GM23338 (cell line): ENCODE results near the gene ATF2. TPM values are rescaled to one million over a fixed set of nuclear protein-coding genes. Genes with fewer than 3 reads are reported as not detected.

Source experiments
- ATAC-seq: fragments of 200-7000 bp; cut with Tn5 transposase; 3 replicates; pipeline ENCODE4 v1.9.1; 2020
- DNase-seq: peaks from one replicate; pipeline ENCODE4 v3.0.0-alpha.2; 2015; ENCODE audit warnings: low spot score
- H2AFZ ChIP-seq: fragments of 200-600 bp; sonication (generic); 2 replicates; pipeline ENCODE4 v1.8.0; 2016; ENCODE audit warnings: antibody characterized with exemption, mild to moderate bottlenecking, moderate library complexity
- H3F3A ChIP-seq: fragments of 200-600 bp; sonication (generic); replicated peaks from 2 replicates; pipeline ENCODE4 v1.8.0; 2017; ENCODE audit warnings: antibody characterized with exemption, mixed run types, low read depth
- H3K27ac ChIP-seq: fragments of 200-600 bp; sonication (generic); 2 replicates; pipeline ENCODE4 v1.6.1; 2016; ENCODE audit warnings: low read depth
- H3K27me3 ChIP-seq: fragments of 200-600 bp; sonication (generic); 2 replicates; pipeline ENCODE4 v1.8.0; 2016; ENCODE audit warnings: mild to moderate bottlenecking, mixed run types, moderate library complexity; ENCODE audit not compliant: insufficient read depth
- H3K36me3 ChIP-seq: fragments of 200-600 bp; sonication (generic); 2 replicates; pipeline ENCODE4 v1.8.0; 2016; ENCODE audit warnings: mild to moderate bottlenecking; ENCODE audit not compliant: insufficient read depth
- H3K4me1 ChIP-seq: fragments of 200-600 bp; sonication (generic); 2 replicates; pipeline ENCODE4 v1.8.0; 2016; ENCODE audit warnings: mild to moderate bottlenecking, moderate library complexity; ENCODE audit not compliant: insufficient read depth
- H3K4me2 ChIP-seq: fragments of 200-600 bp; sonication (generic); 2 replicates; pipeline ENCODE4 v1.7.1; 2017; ENCODE audit warnings: mixed run types
- H3K4me3 ChIP-seq: fragments of 200-600 bp; sonication (generic); 2 replicates; pipeline ENCODE4 v1.6.1; 2016; ENCODE audit warnings: mixed run types
- H3K79me2 ChIP-seq: fragments of 200-600 bp; sonication (generic); replicated peaks from 2 replicates; pipeline ENCODE4 v1.8.0; 2017; ENCODE audit warnings: mild to moderate bottlenecking; ENCODE audit not compliant: insufficient read depth
- H3K9me2 ChIP-seq: fragments of 200-600 bp; sonication (generic); 2 replicates; pipeline ENCODE4 v1.8.0; 2017; ENCODE audit not compliant: insufficient read depth
- H4K20me1 ChIP-seq: fragments of 200-600 bp; sonication (generic); replicated peaks from 2 replicates; pipeline ENCODE4 v1.8.0; 2017; ENCODE audit warnings: mild to moderate bottlenecking; ENCODE audit not compliant: insufficient read depth
- H3K27ac Mint-ChIP-seq: 2 replicates; pipeline ENCODE4 v1.8.0; 2020; ENCODE audit warnings: inconsistent platforms, mild to moderate bottlenecking, moderate library complexity, mixed read lengths
- H3K27me3 Mint-ChIP-seq: 3 replicates; pipeline ENCODE4 v1.8.0; 2022; ENCODE audit warnings: low read depth, mild to moderate bottlenecking, moderate library complexity, mixed read lengths, inconsistent platforms; ENCODE audit not compliant: insufficient read depth, poor library complexity
- H3K36me3 Mint-ChIP-seq: 3 replicates; pipeline ENCODE4 v1.8.0; 2021; ENCODE audit warnings: low read depth, mild to moderate bottlenecking, inconsistent platforms, moderate library complexity, mixed read lengths
- H3K4me1 Mint-ChIP-seq: 3 replicates; pipeline ENCODE4 v1.8.0; 2020; ENCODE audit warnings: mild to moderate bottlenecking, inconsistent platforms, mixed read lengths
- H3K4me3 Mint-ChIP-seq: 3 replicates; pipeline ENCODE4 v1.8.0; 2021; ENCODE audit warnings: moderate library complexity, mild to moderate bottlenecking, inconsistent platforms, mixed read lengths
- H3K9me3 Mint-ChIP-seq: 3 replicates; pipeline ENCODE4 v1.8.0; 2020; ENCODE audit warnings: moderate library complexity, mild to moderate bottlenecking, inconsistent platforms, mixed read lengths
- CREB1 ChIP-seq: fragments of 250-450 bp; sonication (Bioruptor Pico); IDR thresholded peaks from 2 replicates; pipeline ENCODE4 v1.5.0; 2020; ENCODE audit warnings: low read depth, mild to moderate bottlenecking, moderate library complexity
- EZH2 ChIP-seq: fragments of 200-600 bp; sonication (generic); IDR thresholded peaks from one replicate; pipeline ENCODE4 v1.8.0; 2017; ENCODE audit warnings: antibody characterized with exemption, mild to moderate bottlenecking, low read depth; ENCODE audit not compliant: unreplicated experiment
- EZH2phosphoT487 ChIP-seq: fragments of 200-600 bp; sonication (generic); IDR thresholded peaks from one replicate; pipeline ENCODE4 v1.8.1; 2018; ENCODE audit warnings: antibody characterized with exemption; ENCODE audit not compliant: unreplicated experiment
- JUNB ChIP-seq: IDR thresholded peaks from one replicate; pipeline ENCODE4 v1.6.1; 2016; ENCODE audit warnings: antibody characterized with exemption; ENCODE audit not compliant: unreplicated experiment
- POLR2AphosphoS5 ChIP-seq: IDR thresholded peaks from 2 replicates; pipeline ENCODE4 v1.6.1; 2016; ENCODE audit warnings: antibody characterized with exemption, low read depth
- REST ChIP-seq: IDR thresholded peaks from one replicate; pipeline ENCODE4 v1.6.1; 2018; ENCODE audit warnings: antibody characterized with exemption; ENCODE audit not compliant: unreplicated experiment
- ZNF114 ChIP-seq: fragments of 250-450 bp; sonication (Bioruptor Pico); IDR thresholded peaks from 2 replicates; pipeline ENCODE4 v1.5.0; 2020; ENCODE audit warnings: mild to moderate bottlenecking, moderate library complexity
- ZNF462 ChIP-seq: fragments of 250-450 bp; sonication (Bioruptor Pico); IDR thresholded peaks from 2 replicates; pipeline ENCODE4 v1.5.0; 2020; ENCODE audit warnings: mild to moderate bottlenecking, moderate library complexity
- polyA plus RNA-seq: library from polyadenylated mRNA; unstranded; fragments of >200 nt; fragmentation: Nextera tagmentation; extraction: Ambion mirVana; gene quantifications from 2 replicates; pipeline ENCODE4 v1.2.1, GENCODE V29; 2016
- total RNA-seq: library from RNA; depleted of rRNA; stranded (reverse); fragments of >200 nt; shearing (Covaris generic); gene quantifications from 2 replicates; pipeline ENCODE4 v1.2.3, GENCODE V29; 2014

The ATF2 gene
- total and polyA plus RNA-seq, 2 experiments from 2014 or later, result 23.6 to 56.2 TPM

- TF ChIP-seq ZNF462 (CRISPR knock-in tag) (no peak), EZH2phosphoT487 (no peak), EZH2 (no peak), CREB1 (CRISPR knock-in tag) (no peak), ZNF114 (CRISPR knock-in tag) (no peak), POLR2AphosphoS5 (no peak), JUNB (no peak)
These were observed 31.4 kb downstream of the ATF2 start (continued) for GRCh38 chr2:175136334-175137215.

- peaks cover 59% of the 10 kb centered on the region for H3K79me2 ChIP-seq
- Mint-ChIP-seq H3K27ac (0 out of 2 replicates have a peak overlapping the region, but pooled peaks have one; percentile 78), H3K36me3 (peaks cover 15% of the 10 kb centered on the region; the same call in 2 of the 3 replicates), H3K4me1 (peaks cover 27% of the 10 kb centered on the region), H3K9me3 (no peaks in the 10 kb centered on the region), H3K27me3 (no peaks in the 10 kb centered on the region), H3K4me3 (peak overlapping the region; percentile 46; the same call in 2 of the 3 replicates)
- H3K4me2 ChIP-seq, result peak overlapping the region; percentile 21
- no peak for DNase-seq
- no peaks in the 10 kb centered on the region for H3K9me2 ChIP-seq
- no peaks in the 10 kb centered on the region for H3K27me3 ChIP-seq
- no peaks in the 10 kb centered on the region for H3F3A ChIP-seq
- no peak overlapping the region for H3K4me3 ChIP-seq
- peaks cover 6% of the 10 kb centered on the region; the same call in 1 of the 2 replicates for H4K20me1 ChIP-seq
- peaks cover 27% of the 10 kb centered on the region; the same call in 1 of the 2 replicates for H3K4me1 ChIP-seq
- ATAC-seq, result no peak
- H2AFZ ChIP-seq, result no peak overlapping the region
- H3K36me3 ChIP-seq, result no peaks in the 10 kb centered on the region
- no peak overlapping the region; the same call in 1 of the 2 replicates for H3K27ac ChIP-seq
- no peak for TF ChIP-seq ZNF114 (CRISPR knock-in tag)
- no peak for TF ChIP-seq REST
These were observed 32.1 kb downstream of the ATF2 start for GRCh38 chr2:175135862-175136261.
